Stimulated activated CD4-positive, alpha-beta T cell treated with anti-CD3 and anti-CD28 coated beads, Interleukin-15, amount 100 ng/mL, for 48 hours (primary cell): ENCODE data around the gene SRRM2.
A peak's percentile ranks its signal among the peaks of the same experiment; 100 is the strongest.

Experiments
- DNase-seq, 2 donors: peaks; one replicate each; pipeline ENCODE4 v3.0.0-alpha.2; 2020; ENCODE audit warnings: low read depth in 2 of 2

SRRM2 gene

DNA sequence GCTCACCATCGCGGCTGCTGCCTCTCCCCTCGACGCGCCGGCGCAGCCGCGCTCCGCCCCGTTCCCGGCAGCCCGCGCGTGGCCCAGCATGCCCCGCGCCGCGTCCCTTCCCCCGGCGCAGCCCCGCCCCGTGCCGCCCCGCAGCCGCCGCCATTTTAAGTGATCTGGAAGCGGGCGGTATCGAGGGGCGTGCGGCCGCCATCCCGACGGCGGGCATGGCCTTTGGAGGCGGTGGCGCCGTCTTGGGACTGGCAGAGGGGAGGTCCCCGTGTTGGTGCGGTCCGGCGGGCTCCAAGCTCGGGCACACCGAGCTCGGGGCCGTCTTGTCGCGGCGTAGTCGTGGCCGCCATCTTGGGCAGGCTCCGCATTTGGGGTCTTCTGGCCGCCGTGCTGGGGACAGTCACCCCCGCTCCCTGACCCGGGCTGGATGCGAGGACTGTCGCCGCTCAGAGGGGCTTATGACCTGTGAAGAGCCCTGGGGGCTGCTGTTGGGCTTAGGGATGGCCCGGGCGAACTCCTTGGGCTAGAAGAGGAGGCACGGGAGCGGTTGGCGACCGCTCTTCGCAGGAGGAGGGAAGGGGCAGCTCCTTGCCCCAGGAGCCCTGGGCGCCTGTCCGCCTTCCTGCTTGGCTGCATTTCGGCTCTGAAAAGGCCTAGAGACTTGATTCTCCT is 24.9 kb downstream of the SRRM2 start, which contains the start of gene ELOB:
Gene ELOB (minus strand): TSS at position 50 of the 672 bp plus-strand sequence. CDS start 41 bp downstream, at position 9.
- peak; percentile 74 to 85 for DNase-seq

DNA sequence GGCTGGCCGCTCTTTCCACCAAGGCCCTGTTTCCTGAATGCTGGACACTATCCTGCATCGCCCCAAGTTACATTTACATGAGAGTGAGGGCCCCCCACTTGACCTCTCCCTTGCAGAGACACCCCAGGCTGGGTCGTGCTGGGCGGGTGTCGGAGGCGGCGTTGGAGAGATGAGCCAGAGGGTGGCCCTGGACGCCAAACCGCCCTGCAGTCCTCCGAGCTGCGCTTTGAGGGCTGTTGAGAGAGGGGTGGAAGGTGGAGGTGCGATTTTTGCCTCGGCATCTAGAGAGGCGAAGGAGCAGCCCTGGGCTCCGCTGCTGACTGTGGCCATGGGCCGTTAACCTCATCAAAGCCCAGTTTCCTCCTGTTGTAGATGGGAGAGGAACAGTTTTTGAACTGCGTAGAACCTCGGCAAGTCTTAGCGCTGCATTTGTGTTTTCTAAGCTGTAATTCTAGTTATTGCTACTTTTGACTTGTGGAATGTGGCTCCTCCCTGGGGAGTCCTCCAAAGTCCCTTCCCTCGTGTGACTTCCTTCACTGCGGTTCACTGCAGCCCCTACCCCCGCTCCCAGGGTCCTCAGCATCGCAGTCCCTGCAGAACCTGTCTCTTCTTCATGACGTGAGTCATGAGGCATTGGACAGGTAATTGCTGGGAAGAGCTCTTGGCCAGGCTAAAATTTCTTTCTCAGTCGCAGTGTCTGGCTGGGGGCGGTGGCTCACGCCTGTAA is 25.6 kb downstream of the SRRM2 start:
- no peak for DNase-seq

DNA sequence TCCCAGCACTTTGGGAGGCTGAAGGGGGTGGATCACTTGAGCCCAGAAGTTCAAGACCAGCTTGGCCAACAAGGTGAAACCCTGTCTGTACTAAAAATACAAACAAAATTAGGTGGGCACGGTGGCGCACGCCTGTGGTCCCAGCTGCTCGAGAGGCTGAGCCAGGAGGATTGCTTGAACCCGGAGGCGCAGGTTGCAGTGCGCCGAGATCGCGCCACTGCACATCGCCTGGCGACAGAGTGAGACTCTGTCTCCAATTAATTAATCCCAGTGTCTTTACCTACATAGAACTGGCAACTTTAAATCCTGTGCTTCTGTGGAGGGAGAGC is 26.2 kb downstream of the SRRM2 start:
- DNase-seq, result no peak

DNA sequence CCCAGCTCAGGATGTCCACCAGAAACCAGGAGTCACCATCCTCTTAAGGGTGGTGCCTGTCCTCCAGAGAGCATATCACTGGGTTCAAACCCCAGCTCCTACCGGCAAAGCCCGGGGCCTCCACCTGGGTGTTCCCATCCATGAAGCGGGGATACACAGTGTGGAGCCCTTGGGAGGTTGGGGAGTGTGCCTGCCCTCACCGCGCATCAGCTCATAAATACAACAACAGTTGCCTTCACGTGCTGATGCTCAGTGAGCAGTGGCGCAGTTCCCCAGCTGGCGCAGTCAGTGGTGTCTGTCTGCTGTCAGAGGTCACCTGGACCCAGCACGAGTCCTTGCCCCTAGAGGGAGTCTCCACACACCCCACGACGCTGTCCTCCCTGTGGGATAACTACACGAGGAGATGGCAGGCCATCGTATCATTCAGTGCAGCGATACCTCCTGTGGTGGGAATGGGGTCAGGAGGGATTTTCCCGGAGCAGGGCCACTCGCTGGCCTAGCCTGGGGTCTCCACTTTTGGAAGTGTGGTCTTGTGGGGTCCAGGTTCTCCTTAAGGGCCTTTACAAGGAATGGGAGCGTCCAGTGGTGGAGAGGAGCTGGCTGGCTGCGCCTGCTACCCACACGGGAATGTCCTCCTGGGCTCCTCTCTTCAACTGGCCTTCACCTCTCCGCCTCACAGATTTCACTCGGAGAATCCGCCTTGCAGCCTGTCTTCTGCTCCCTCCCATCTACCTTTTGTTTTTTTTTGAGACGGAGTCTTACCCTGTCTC is 26.9 kb downstream of the SRRM2 start:
- DNase-seq, result no peak

DNA sequence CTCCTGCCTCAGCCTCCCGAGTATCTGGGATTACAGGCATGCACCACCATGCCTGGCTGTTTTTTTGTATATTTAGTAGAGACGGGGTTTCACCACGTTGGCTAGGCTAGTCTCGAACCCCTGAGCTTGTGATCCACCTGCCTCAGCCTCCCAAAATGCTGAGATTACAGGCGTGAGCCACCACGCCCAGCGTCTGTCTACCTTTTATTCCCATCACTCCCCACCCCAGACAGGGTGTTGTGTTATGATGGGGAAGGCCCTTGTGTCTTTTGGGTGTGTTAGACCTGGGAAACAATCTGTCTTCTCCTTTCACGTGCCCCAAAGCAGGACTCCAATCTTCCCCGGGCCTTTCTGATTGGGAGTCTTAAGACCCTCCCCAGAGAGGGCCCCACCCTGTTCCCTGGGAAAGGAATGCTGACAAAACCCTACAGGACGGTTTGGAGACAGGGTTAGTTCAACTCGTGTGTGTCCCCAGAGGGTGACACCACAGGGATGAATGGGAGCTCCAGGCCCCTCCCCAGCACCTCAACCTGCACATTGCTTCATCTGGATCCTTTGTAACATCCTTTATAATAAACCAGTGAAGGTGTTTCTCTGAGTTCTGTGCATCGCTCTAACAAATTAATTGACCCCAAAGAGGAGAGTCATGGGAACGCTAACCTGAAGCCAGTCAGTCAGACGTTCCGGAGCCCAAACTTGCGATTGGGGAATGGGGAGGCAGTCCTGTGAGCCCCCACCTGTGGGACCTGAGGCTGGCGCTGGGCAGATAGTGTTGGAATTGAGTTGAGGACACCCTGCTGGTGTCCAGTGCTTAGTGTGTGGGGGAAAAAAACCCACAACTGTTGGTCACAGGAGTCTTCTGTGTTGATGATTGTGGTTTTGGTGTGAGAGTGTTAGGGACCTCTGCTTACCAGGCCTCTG is 27.8 kb downstream of the SRRM2 start:
- DNase-seq, result no peak

DNA sequence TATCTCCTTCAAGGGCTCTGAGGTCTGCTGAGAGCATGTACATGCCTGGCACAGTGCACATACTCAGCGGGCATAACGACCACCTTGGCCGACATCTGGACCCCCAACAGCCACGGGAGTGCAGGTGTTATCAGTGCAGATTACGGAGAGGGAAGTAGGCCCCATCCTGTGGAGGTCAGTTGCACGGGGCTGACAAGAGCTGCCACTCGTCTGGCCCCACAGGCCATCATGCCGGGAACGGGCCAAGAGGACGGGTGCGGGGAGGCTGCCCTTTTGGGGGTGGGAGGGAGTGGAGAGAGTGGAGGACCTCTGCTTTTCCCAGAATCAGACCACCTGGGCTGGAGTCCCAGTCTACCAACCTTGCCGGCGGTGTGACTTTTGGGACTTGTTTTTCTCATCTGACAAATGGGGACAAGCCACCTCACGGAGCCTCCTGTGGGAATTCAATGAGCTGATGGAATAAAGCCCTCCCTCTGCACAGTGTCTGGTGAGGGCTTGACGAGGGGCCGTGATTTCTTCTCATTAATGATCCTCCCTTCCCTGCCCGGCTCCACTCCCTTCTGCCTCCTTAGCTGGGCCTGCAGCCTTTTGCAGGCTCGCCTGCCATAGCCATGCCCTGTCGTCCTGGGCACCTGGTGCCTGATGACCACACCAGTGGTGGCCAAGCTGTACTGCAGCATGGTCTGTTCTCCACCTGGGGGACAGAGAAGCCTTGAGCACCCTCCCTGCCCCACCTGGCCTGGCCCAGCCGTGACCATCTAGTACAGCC is 30.3 kb downstream of the SRRM2 start:
- no peak for DNase-seq

DNA sequence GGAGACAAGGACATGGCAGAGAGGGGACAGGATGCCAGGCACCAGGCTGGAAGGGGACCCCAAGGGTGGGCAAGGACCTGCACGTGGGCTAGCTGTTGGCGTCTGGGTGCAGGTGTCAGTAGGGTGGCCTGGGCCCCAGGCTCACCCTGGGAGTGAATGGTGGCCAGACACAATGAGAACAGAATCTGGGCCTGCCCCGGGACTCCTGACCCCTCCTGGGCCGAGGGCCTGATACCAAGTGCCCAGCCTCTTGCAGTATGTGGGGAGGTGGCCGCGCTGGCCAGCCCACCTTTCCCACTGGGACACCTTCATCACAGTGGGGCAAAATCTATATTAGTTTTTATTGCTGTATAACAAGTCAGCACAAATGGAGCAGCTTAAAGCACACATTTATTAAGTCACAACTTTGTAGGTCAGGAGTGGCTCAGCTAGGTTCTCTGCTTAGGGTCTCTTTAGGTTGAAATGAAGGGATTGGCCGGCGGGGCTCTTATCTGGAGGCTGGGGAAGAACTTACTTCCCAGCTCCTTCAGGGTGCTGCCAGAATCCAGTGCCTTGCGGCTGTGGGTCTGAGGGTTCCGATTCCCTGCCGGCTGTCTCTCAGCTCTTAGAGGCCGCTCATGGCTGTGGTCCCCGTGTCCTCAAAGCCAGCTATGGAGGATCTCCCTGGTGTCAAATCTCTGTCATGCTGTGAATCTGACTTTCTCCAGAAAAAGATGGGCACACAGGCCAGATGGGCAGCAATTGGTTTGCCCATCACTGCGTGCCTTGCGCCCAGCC is 31.3 kb downstream of the SRRM2 start:
- DNase-seq, result no peak

DNA sequence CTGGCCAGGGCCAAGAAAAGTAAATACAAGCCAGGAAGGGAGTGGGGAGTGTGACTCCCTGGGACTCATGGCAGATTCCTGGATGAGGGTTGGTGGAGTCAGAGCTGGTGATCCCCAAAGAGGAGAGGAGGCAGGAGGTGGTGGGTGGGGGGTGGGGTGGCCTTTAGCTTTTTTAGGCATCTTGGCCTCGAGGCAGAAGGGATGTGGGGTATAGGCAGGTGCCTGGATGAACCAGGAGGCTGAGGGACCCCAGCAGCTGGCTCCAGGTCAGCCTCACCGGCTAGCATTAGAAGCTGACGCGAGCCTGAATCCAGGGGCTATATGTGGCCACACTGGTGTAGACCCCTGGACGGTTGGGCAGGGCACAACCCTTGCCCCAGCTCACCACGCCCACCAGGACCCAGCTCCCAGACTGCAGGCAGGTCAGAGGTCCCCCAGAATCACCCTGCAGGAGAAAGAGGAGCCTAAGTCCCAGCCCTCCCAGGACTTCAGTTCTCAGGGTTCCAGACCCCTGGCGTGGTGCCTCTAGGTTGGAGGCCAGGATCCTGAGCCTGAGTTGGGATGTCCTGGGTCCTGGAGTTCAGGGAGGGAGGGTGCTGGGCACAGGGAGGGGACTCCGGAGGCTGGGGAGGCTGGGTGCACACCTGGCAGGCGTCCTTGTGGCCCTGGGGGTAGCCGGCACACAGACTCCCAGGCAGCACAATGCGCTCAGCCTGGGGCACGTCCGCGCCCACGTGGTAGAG is 32.1 kb downstream of the SRRM2 start:
- no peak for DNase-seq

DNA sequence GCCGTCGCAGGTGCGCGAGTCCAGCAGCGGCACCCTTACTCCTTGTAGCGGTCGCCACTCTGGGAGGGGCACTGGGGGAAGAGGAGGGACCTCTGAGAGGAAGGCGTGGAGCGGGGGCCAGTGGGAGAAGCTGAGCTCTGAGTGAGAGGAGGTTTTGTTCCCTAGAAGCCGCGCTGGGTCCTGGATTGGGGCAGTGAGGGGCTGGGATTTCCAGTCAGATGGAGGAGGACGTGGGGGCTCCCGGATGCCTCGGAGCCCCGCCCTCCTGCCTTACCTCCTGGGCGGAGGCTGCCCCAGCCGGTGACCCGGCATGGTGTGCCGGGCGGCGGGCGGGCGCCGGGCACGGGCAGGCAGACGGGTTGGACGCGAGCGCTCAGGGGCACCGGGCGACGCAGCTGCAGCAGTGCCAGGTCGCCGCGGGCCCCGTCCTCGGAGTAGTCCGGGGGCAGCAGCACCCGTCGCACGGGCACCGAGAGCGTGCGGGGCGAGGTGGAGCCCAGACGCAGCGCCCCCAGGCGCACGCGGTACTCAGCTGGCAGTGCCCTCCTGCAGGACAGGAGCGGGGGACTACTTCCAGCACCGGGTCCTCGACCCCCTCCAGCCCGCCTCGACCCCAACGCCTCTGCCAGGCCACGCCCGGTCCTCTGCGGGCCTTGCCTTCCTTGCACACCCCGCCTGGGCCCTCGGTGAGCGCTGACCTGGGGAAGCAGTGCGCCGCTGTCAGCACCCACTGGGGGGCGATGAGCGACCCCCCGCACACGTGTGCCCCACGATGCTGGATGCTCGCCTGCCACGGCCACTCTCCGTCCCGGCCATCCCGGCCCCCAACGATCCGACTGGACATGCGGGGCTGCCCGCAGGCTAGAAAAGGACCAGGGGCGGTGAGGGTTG is 32.9 kb downstream of the SRRM2 start:
- no peak for DNase-seq

DNA sequence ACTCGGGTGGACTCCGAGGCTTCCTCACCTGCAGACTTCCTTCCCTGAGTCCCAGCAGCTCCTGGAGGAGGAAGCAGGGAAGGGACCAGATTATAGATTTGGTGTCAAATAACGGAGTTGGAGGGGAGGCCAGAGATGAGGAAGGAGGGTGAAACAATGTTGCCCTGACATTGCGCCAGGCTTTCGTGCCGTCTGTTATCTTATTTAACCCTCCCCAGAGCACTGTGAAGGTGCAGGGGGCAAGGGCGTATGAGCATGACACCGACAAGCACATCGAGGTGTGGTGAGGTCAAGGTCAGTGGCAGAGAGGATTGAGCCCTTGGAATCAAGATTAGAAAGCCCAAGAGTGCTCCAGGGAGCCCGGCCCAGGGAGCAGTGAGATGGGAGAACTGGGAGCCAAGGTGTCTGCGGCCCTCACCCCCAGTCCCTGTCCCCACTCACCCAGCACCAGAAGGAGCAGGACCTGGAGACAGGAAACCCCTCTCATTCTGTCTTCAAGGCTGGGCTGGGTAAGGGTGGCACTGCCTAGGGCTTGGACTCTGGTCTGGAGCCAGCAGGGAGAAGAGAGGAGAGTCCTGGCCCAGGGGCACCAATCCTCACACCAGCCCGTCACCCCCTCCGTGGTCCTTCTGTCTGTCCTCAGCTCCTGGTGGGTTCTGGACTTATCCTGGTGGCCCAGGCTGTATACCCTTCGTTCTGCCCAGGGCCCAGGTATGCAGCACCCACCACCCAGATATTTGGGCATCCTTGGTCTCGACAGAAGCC is 33.8 kb downstream of the SRRM2 start:
- DNase-seq, result no peak

DNA sequence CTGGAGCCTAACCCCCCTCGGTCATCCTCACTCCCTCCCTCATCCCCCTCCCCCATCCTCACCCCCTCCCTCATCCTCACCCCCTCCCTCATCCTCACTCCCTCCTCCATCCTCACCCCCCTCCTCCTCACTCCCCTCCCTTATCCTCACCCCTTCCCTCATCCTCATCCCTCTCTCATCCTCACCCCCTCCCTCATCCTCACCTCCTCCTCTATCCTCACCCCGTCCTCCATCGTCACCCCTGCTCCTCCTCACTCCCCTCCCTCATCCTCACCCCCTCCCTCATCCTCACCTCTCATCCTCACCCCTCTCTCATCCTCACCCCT is 34.4 kb downstream of the SRRM2 start:
- no peak for DNase-seq

DNA sequence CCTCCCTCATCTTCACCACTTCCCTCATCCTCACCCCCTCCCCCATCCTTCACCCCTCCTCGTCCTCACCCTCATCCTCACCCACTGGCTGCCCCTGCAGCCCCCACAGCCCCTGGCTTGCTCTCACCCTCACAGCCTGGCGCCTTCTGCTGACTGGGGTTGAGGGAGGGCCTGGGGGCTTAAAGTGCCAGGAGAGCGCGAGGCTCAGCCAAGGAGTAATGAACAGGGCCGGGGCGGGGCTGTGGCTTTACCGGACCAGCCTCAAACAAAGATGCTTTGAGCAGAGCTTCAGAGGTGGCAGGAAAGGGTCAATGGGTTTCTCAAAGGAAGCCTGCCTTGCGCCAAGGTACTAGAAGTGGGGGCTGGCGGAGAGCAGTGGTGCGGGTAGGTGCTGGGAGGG is 35.0 kb downstream of the SRRM2 start, which contains the start of gene PRSS33:
Gene PRSS33 (minus strand): TSS at position 155 of the 400 bp plus-strand sequence. CDS start 1,013 bp downstream, outside the sequence.
- DNase-seq, result no peak

DNA sequence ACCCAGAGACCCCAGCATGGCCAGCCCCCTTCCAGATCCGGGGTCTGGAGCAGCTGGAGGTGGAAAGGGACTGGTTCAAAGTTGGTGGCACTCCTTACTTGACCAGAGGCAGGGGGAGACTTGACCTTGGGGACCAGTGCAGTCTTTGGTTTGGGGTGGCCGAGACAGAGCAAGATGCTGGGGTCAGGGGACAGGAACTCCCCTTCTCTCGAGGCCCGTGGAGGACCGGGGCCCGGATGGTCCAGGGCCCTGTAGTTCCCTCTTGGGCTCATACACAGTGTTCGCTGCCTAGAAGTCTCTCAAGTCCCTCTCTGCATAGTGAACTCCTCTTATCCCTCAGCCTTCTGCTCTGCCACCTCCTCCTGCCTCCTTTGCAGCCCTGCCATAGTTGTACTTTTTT is 35.5 kb downstream of the SRRM2 start:
- no peak for DNase-seq

DNA sequence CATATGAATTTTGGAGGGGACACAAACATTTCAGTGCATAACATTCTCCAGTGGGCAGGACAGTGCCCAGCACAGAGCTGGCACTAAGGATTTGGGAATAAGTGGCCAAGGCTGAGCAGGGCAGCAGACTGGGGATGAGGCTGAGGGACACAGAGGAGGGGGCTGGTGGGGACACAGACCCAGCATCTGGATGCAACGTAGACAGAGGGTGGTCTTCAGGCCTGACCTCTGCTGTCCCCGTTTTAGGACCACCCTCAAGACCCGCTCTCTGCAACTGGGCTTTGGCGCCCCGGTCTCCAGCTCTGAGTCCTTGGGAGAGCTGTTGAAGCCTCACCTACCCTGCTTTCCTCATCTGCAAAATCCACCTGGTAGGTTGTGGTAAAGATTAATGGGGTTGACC is 38.2 kb downstream of the SRRM2 start:
- DNase-seq, result no peak

DNA sequence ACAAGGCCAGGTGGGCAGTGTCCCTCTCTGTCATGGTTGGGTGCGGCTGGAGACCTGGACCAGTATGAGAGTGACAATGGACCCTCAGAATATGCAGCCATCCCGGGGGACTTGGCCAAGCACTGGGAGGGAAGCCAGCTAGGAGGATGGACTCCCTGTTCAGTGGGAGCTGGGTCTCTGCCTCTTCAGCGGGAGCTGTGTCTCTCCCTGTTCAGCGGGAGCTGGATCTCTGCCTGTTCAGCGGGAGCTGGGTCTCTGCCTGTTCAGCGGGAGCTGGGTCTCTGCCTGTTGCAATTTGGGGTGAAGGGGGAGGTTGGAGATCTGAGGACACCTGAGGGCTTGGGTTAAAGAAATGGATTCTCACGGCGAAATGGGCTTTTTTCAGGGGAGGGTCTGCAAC is 38.7 kb downstream of the SRRM2 start:
- no peak for DNase-seq

DNA sequence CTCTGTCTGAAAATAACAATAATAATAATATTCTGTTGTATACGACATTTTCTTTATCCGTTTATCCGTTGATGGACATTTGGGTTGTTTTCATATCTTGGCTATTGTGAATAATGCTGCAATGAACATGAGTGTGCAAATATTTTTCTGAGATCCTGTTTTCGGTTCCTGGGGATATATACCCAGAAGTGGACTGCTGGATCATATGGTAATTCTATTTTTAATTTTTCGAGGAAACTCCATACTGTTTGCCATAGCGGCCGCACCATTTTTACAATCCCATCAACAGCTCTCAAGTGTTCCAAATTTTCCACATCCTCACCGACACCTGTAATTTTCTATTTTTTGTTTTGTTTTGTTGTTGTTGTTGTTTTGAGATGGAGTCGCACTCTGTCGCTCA is 40.5 kb downstream of the SRRM2 start:
- no peak for DNase-seq

DNA sequence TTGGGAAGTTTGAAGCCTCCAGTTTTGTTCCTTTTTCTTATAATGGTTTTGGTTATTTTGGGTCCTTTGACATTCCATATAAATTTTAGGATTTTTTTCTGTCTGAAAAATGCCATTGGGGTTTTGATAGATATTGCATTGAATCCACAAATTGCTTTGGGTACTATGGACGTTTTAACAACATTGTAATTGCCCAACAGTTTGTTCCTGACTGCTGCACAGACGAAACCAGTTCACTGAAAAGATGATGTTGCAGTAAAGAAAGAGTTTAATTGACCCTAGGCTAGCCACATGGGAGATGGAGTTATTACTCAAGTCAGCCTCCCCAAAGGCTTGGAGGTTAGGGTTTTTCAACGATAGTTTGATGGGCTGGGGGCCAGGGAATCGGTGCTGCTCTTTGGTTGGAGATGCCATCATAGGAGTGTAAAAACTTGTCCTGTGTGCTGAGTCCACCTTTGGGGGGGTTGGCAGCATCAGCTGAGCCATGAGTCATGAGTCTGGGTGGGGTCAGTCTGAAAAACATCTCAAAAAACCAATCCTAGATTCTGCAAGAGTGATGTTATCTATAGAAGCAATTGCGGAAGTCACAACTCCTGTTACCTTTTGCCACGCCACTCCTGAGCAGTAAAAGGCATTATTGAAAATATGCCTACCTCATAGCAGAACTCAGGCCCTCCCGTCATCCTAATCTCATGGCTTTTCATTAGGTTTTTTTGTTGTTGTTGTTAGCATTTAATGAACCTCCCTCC is 43.1 kb downstream of the SRRM2 start:
- no peak for DNase-seq
